ENCODE measurements around the gene HAUS5.

GRCh38 chr19:35669566-35669965, 57.0 kb downstream of the HAUS5 start:
- TF ChIP-seq CTCF (IDR thresholded peaks at IDR 0.05) (no peak), POLR2A (IDR thresholded peaks at IDR 0.05) (no peak)
